ENCODE measurements around the gene IL22RA1. TPM values are rescaled to one million over a fixed set of nuclear protein-coding genes. Genes with fewer than 3 reads are reported as not detected.

Gene IL22RA1
- total RNA-seq, 1 donor from 2014 or later: not detected

GRCh38 chr1:24107462-24108138 lies 35.3 kb downstream of the IL22RA1 start:
- no peak overlapping the region for H3K4me3 Mint-ChIP-seq
- Histone ChIP-seq H3K9me3 (ENCODE audit: low read depth) (no peaks in the 10 kb centered on the region), H3K4me2 (peak overlapping the region; percentile 32), H4K20me1 (ENCODE audit: low read depth) (no peaks in the 10 kb centered on the region), H3K4me1 (peaks cover 22% of the 10 kb centered on the region), H3K79me2 (ENCODE audit: low read depth) (no peaks in the 10 kb centered on the region), H3K27ac (no peak overlapping the region), H3K27me3 (no peaks in the 10 kb centered on the region), H2AFZ (replicated peaks) (peak overlapping the region; percentile 86), H3K36me3 (no peaks in the 10 kb centered on the region), H3F3A (ENCODE audit: low read depth) (peaks cover 4% of the 10 kb centered on the region), H3K4me3 (no peak overlapping the region), H3K9ac (no peak overlapping the region)
- H3K4me1 Mint-ChIP-seq: peaks cover 37% of the 10 kb centered on the region
- peaks cover 7% of the 10 kb centered on the region for H3K27me3 Mint-ChIP-seq (ENCODE audit: insufficient read depth, low read depth)
- no peak for DNase-seq (ENCODE audit: low spot score)
- peak overlapping the region; percentile 86 for H3K27ac Mint-ChIP-seq
- no peaks in the 10 kb centered on the region for H3K36me3 Mint-ChIP-seq
- no peaks in the 10 kb centered on the region for H3K9me3 Mint-ChIP-seq
- no peak for TF ChIP-seq EZH2phosphoT487 (IDR thresholded peaks at IDR 0.05)
- TF ChIP-seq EZH2 (IDR thresholded peaks at IDR 0.05): no peak
- TF ChIP-seq CTCF (IDR thresholded peaks at IDR 0.05): no peak

- Histone ChIP-seq H3K27ac (no peak overlapping the region), H3K79me2 (ENCODE audit: low read depth) (no peaks in the 10 kb centered on the region), H3K4me1 (peaks cover 11% of the 10 kb centered on the region), H4K20me1 (ENCODE audit: low read depth) (no peaks in the 10 kb centered on the region), H3K36me3 (no peaks in the 10 kb centered on the region), H3F3A (ENCODE audit: low read depth) (no peaks in the 10 kb centered on the region), H3K4me3 (no peak overlapping the region), H3K9me3 (ENCODE audit: low read depth) (no peaks in the 10 kb centered on the region), H3K27me3 (no peaks in the 10 kb centered on the region), H3K9ac (no peak overlapping the region), H3K4me2 (no peak overlapping the region), H2AFZ (replicated peaks) (no peak overlapping the region)
- no peak for DNase-seq (ENCODE audit: low spot score)
- Mint-ChIP-seq H3K4me3 (no peak overlapping the region), H3K36me3 (no peaks in the 10 kb centered on the region), H3K27me3 (ENCODE audit: insufficient read depth, low read depth) (peaks cover 2% of the 10 kb centered on the region), H3K9me3 (no peaks in the 10 kb centered on the region), H3K27ac (peak overlapping the region; percentile 87), H3K4me1 (peaks cover 26% of the 10 kb centered on the region)
- TF ChIP-seq CTCF (IDR thresholded peaks at IDR 0.05) (no peak), EZH2 (IDR thresholded peaks at IDR 0.05) (no peak), EZH2phosphoT487 (IDR thresholded peaks at IDR 0.05) (no peak)
Observed at GRCh38 chr1:24105368-24106160, 37.4 kb downstream of the IL22RA1 start.

GRCh38 chr1:24104854-24105253 lies 38.1 kb downstream of the IL22RA1 start:
- H3K4me1 Mint-ChIP-seq: peaks cover 22% of the 10 kb centered on the region
- no peak overlapping the region for H3K9ac ChIP-seq
- no peaks in the 10 kb centered on the region for H3K79me2 ChIP-seq (ENCODE audit: low read depth)
- no peaks in the 10 kb centered on the region for H3K36me3 Mint-ChIP-seq
- peaks cover 11% of the 10 kb centered on the region for H3K4me1 ChIP-seq
- no peaks in the 10 kb centered on the region for H4K20me1 ChIP-seq (ENCODE audit: low read depth)
- H3K27me3 ChIP-seq: no peaks in the 10 kb centered on the region
- H3F3A ChIP-seq (ENCODE audit: low read depth): no peaks in the 10 kb centered on the region
- no peaks in the 10 kb centered on the region for H3K9me3 Mint-ChIP-seq
- H3K4me3 Mint-ChIP-seq: no peak overlapping the region
- no peak for DNase-seq (ENCODE audit: low spot score)
- no peak overlapping the region for H2AFZ ChIP-seq (replicated peaks)
- no peak overlapping the region for H3K4me2 ChIP-seq
- no peaks in the 10 kb centered on the region for H3K9me3 ChIP-seq (ENCODE audit: low read depth)
- H3K27ac Mint-ChIP-seq: no peak overlapping the region
- TF ChIP-seq EZH2phosphoT487 (IDR thresholded peaks at IDR 0.05) (no peak), CTCF (IDR thresholded peaks at IDR 0.05) (no peak), EZH2 (IDR thresholded peaks at IDR 0.05) (no peak)
- H3K27me3 Mint-ChIP-seq (ENCODE audit: insufficient read depth, low read depth): no peaks in the 10 kb centered on the region
- H3K27ac ChIP-seq: no peak overlapping the region
- no peaks in the 10 kb centered on the region for H3K36me3 ChIP-seq
- H3K4me3 ChIP-seq: no peak overlapping the region
